Skeletal muscle satellite cell (primary cell): Measurements from ENCODE around the gene ACAN.
"Not testable (repeated sequence)": the region's sequence is repeated elsewhere in the genome, so short reads cannot be mapped to it uniquely, and the experiment has no call there.

Experiments
- H3K27me3 ChIP-seq: 2 replicates; pipeline ENCODE4 v1.7.0; 2013; ENCODE audit warnings: low read length; ENCODE audit not compliant: control insufficient read depth, insufficient read depth
- H3K36me3 ChIP-seq: 2 replicates; pipeline ENCODE4 v1.7.0; 2013; ENCODE audit warnings: mild to moderate bottlenecking, control low read depth, low read length; ENCODE audit not compliant: insufficient read depth
- H3K4me1 ChIP-seq: 2 replicates; pipeline ENCODE4 v1.7.0; 2013; ENCODE audit warnings: low read length; ENCODE audit not compliant: control insufficient read depth, insufficient read depth
- H3K4me2 ChIP-seq: 2 replicates; pipeline ENCODE4 v1.7.0; 2013; ENCODE audit warnings: mild to moderate bottlenecking, low read length
- H3K4me3 ChIP-seq: 2 replicates; pipeline ENCODE4 v1.7.0; 2013; ENCODE audit warnings: low read length
- H3K9ac ChIP-seq: 2 replicates; pipeline ENCODE4 v1.7.0; 2013; ENCODE audit warnings: mild to moderate bottlenecking, low read depth, low read length, moderate library complexity
- H3K9me3 ChIP-seq: replicated peaks from 2 replicates; pipeline ENCODE4 v1.7.0; 2013; ENCODE audit warnings: mild to moderate bottlenecking, control low read depth, low read length

Gene ACAN

GRCh38 chr15:88915354-88915753 is 112.1 kb downstream of the ACAN start:
- no peak overlapping the region for H3K4me2 ChIP-seq
- H3K4me1 ChIP-seq, result peaks cover 48% of the 10 kb centered on the region
- no peak overlapping the region for H3K4me3 ChIP-seq
- H3K27me3 ChIP-seq, result no peaks in the 10 kb centered on the region
- H3K9me3 ChIP-seq, result no peaks in the 10 kb centered on the region
- peaks cover under 1% of the 10 kb centered on the region for H3K36me3 ChIP-seq
- no peak overlapping the region for H3K9ac ChIP-seq

- no peaks in the 10 kb centered on the region for H3K27me3 ChIP-seq
- H3K4me2 ChIP-seq, result no peak overlapping the region
- no peak overlapping the region for H3K4me3 ChIP-seq
- H3K36me3 ChIP-seq, result no peaks in the 10 kb centered on the region
- H3K4me1 ChIP-seq, result peaks cover 43% of the 10 kb centered on the region
- H3K9me3 ChIP-seq, result no peaks in the 10 kb centered on the region
- H3K9ac ChIP-seq, result no peak overlapping the region
Observed at GRCh38 chr15:88917760-88918159, 114.5 kb downstream of the ACAN start.

GRCh38 chr15:88918738-88919137 is 115.5 kb downstream of the ACAN start:
- Histone ChIP-seq H3K9me3 (no peaks in the 10 kb centered on the region), H3K36me3 (no peaks in the 10 kb centered on the region), H3K4me2 (peak overlapping the region; percentile 47), H3K4me3 (no peak overlapping the region), H3K4me1 (peaks cover 39% of the 10 kb centered on the region), H3K27me3 (no peaks in the 10 kb centered on the region), H3K9ac (peak overlapping the region; percentile 39)

DNA sequence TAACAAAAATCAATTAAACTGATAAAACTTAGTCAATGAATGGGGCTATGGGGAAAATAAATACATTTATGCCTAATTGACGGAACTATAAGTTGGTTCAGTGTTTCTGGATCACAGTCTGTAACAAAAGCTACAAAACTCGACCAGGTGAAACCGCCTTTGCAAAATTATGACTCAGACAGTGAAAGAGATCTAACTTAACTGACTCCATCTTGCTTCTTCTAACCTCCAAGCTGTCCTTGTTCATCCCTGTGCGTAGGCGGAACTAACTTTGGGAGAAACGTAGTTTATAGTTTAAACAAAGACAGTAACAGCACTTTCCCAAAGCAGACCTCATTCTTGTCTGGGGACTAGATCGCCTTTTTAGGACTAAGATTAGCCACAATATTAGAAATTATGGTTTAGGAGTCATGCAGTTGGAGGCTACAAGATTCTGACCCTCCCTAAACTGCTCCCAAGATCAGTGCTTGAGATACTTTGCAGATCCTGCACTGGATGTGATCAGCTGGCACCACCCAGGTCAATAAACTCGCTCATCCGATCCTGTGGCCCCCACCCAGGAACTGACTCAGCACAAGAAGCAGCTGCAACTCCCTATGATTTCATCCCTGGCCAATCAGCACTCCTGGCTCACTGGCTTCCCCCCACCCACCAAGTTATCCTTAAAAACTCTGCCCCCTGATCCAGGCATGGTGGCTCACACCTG is 117.1 kb downstream of the ACAN start:
- peak overlapping the region; percentile 41 for H3K9ac ChIP-seq
- no peaks in the 10 kb centered on the region for H3K27me3 ChIP-seq
- peak overlapping the region; percentile 0 for H3K4me2 ChIP-seq
- no peaks in the 10 kb centered on the region for H3K36me3 ChIP-seq
- peaks cover 37% of the 10 kb centered on the region for H3K4me1 ChIP-seq
- no peak overlapping the region for H3K4me3 ChIP-seq
- no peaks in the 10 kb centered on the region for H3K9me3 ChIP-seq

- Histone ChIP-seq H3K9ac (peak overlapping the region; percentile 41), H3K4me1 (peaks cover 37% of the 10 kb centered on the region), H3K4me2 (peak overlapping the region; percentile 34)
- H3K4me3 ChIP-seq, H3K36me3 ChIP-seq, H3K9me3 ChIP-seq, H3K27me3 ChIP-seq: not testable (repeated sequence)
Observed at GRCh38 chr15:88920892-88921435, 117.7 kb downstream of the ACAN start.
